CD4-positive, alpha-beta T cell (primary cell): Measurements from ENCODE around the gene RUNDC1. TPM values are rescaled to one million over a fixed set of nuclear protein-coding genes. Genes with fewer than 3 reads are reported as not detected.
A peak's percentile ranks its signal among the peaks of the same experiment; 100 is the strongest.

ENCODE experiments used
- ATAC-seq: fragments of 200-7000 bp; cut with Tn5 transposase; one replicate; pipeline ENCODE4 v1.10.0; 2022; ENCODE audit warnings: mild to moderate bottlenecking; ENCODE audit not compliant: poor library complexity
- CTCF ChIA-PET: fragments of 350-600 bp; sonication (Branson Sonifier 250); formaldehyde crosslinking; loops from one replicate; lab custom pipeline; 2021; ENCODE audit warnings: antibody characterized with exemption, inconsistent platforms; lab: Charles Lee
- POLR2A ChIA-PET: fragments of 350-600 bp; sonication (Branson Sonifier 250); formaldehyde crosslinking; loops from one replicate; lab custom pipeline; 2021; ENCODE audit warnings: antibody characterized with exemption, inconsistent platforms; lab: Charles Lee
- DNase-seq, 14 experiments: peaks; one replicate each; pipeline ENCODE4 v3.0.0-alpha.2; 2013 to 2020; ENCODE audit warnings: mixed read lengths in 2 of 14
- H3K27ac ChIP-seq, 2 donors: one replicate each; pipeline versions ENCODE4 v1.5.1 to v1.7.0; 2013; ENCODE audit warnings: low read length in 2 of 2, low read depth in 1 of 2, mild to moderate bottlenecking in 1 of 2
- H3K27me3 ChIP-seq, 2 experiments: 1 replicate in 1 of 2; 2 replicates in 1 of 2; pipeline versions ENCODE4 v1.6.1 to v1.7.0; 2013; ENCODE audit warnings: low read length in 2 of 2, control low read depth in 1 of 2, mild to moderate bottlenecking in 1 of 2, moderate library complexity in 1 of 2; ENCODE audit not compliant: insufficient read depth in 2 of 2, control insufficient read depth in 1 of 2
- H3K36me3 ChIP-seq: one replicate; pipeline ENCODE4 v1.6.1; 2013; ENCODE audit warnings: low read length, control low read depth; ENCODE audit not compliant: insufficient read depth
- H3K4me1 ChIP-seq: one replicate; pipeline ENCODE4 v1.6.1; 2013; ENCODE audit warnings: low read length, control low read depth; ENCODE audit not compliant: insufficient read depth
- H3K4me3 ChIP-seq: one replicate; pipeline ENCODE4 v1.5.1; 2013; ENCODE audit warnings: mild to moderate bottlenecking, low read length, moderate library complexity
- H3K9me3 ChIP-seq, 2 experiments: 1 replicate in 1 of 2; 2 replicates in 1 of 2; pipeline versions ENCODE4 v1.6.1 to v1.7.0; 2013; ENCODE audit warnings: low read length in 2 of 2, mild to moderate bottlenecking in 2 of 2, control low read depth in 1 of 2, moderate library complexity in 1 of 2; ENCODE audit not compliant: control insufficient read depth in 1 of 2, insufficient read depth in 1 of 2
- H3K27ac Mint-ChIP-seq: one replicate; pipeline ENCODE4 v1.8.0; 2020; ENCODE audit warnings: mixed read lengths
- H3K27me3 Mint-ChIP-seq: one replicate; pipeline ENCODE4 v1.8.0; 2021; ENCODE audit warnings: mixed read lengths
- H3K36me3 Mint-ChIP-seq: one replicate; pipeline ENCODE4 v1.8.0; 2021; ENCODE audit warnings: low read depth, mixed read lengths
- H3K4me1 Mint-ChIP-seq: one replicate; pipeline ENCODE4 v1.8.0; 2021; ENCODE audit warnings: low read depth, mixed read lengths
- H3K4me3 Mint-ChIP-seq: one replicate; pipeline ENCODE4 v1.8.0; 2020; ENCODE audit warnings: mild to moderate bottlenecking, mixed read lengths
- H3K9me3 Mint-ChIP-seq: one replicate; pipeline ENCODE4 v1.8.0; 2020; ENCODE audit warnings: mixed read lengths
- intact Hi-C, 2 experiments: fragments of 100-400 bp; cut with DNase I in 1 of 2; cut with micrococcal nuclease in 1 of 2; formaldehyde crosslinking; loops; one replicate each; pipeline versions ENCODE4 v1.15.1 to v1.9.0; 2023 to 2025; cut with DNase I, micrococcal nuclease
- total RNA-seq, 174 experiments: library from RNA in 2 of 174; stranded (reverse) in 2 of 174; gene quantifications; one replicate each; pipeline ENCODE4 v1.2.3 and lab custom pipeline; 2021 to 2026
- TF ChIP-seq, protein P1 (sequence below): fragments of 200-600 bp; IDR thresholded peaks from one replicate; pipeline ENCODE4 v1.8.0; 2022; ENCODE audit warnings: antibody characterized with exemption, mild to moderate bottlenecking

RUNDC1 gene
- total RNA-seq, 2 experiments from 2014 or later = 11.6 to 11.7 TPM

DNA sequence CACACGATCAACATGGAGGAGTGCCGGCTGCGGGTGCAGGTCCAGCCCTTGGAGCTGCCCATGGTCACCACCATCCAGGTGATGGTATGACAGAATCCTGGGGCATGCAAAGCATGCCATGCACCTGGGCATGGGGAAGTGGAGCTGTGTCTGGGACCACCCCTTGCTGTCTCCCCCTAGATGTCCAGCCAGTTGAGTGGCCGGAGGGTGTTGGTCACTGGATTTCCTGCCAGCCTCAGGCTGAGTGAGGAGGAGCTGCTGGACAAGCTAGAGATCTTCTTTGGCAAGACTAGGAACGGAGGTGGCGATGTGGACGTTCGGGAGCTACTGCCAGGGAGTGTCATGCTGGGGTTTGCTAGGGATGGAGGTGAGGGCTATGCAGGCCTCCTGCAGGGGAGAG lies 32.9 kb downstream of the RUNDC1 start:
- TF ChIP-seq, protein P1, sequence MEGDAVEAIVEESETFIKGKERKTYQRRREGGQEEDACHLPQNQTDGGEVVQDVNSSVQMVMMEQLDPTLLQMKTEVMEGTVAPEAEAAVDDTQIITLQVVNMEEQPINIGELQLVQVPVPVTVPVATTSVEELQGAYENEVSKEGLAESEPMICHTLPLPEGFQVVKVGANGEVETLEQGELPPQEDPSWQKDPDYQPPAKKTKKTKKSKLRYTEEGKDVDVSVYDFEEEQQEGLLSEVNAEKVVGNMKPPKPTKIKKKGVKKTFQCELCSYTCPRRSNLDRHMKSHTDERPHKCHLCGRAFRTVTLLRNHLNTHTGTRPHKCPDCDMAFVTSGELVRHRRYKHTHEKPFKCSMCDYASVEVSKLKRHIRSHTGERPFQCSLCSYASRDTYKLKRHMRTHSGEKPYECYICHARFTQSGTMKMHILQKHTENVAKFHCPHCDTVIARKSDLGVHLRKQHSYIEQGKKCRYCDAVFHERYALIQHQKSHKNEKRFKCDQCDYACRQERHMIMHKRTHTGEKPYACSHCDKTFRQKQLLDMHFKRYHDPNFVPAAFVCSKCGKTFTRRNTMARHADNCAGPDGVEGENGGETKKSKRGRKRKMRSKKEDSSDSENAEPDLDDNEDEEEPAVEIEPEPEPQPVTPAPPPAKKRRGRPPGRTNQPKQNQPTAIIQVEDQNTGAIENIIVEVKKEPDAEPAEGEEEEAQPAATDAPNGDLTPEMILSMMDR = no peak
- DNase-seq = no peak
- peaks cover 13% of the 10 kb centered on the region for H3K4me1 ChIP-seq
- intact Hi-C loops = no loop called here
- CTCF ChIA-PET = no interaction called here
- H3K36me3 Mint-ChIP-seq = peaks cover 48% of the 10 kb centered on the region
- H3K9me3 ChIP-seq = no peaks in the 10 kb centered on the region
- no peak overlapping the region for H3K27ac Mint-ChIP-seq
- ATAC-seq = no peak
- H3K4me1 Mint-ChIP-seq = peaks cover 22% of the 10 kb centered on the region
- no peak overlapping the region for H3K4me3 ChIP-seq
- POLR2A ChIA-PET = interaction anchor here (1.0 to 3.8 kb wide), 4 partner anchors 11 to 355 kb away, joined by 3 to 15 read pairs (median 4); partner anchors contain the start of genes RND2 and RPL27
- no peak overlapping the region for H3K4me3 Mint-ChIP-seq
- no peaks in the 10 kb centered on the region for H3K9me3 Mint-ChIP-seq
- no peaks in the 10 kb centered on the region for H3K27me3 ChIP-seq
- H3K36me3 ChIP-seq = peaks cover 38% of the 10 kb centered on the region
- no peaks in the 10 kb centered on the region for H3K27me3 Mint-ChIP-seq
- no peak overlapping the region for H3K27ac ChIP-seq

DNA sequence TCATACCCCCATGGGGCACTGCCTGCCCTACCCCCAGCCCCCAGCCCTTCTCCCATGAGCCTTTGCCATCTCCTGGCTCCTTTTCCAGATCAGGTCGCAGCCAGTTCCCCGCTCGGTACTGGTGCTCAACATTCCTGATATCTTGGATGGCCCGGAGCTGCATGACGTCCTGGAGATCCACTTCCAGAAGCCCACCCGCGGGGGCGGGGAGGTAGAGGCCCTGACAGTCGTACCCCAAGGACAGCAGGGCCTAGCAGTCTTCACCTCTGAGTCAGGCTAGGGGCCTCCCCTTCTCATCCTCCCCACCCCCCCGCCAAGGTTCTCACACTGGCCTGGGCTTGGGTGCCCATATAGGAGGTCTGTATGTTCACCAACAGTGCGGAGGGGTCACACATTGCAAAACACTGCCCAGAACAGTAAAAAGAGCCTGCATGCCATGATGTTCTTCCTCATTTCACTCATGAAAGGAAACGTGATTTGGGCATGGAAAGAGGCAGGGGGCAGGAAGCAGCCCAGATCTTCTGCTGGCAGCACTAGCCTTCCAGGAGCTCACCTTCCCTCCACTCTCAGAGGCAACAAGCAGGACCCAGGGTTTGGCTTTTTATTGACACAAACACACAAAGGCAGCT lies 33.8 kb downstream of the RUNDC1 start:
- Mint-ChIP-seq H3K27me3 (no peaks in the 10 kb centered on the region), H3K9me3 (no peaks in the 10 kb centered on the region), H3K36me3 (peaks cover 48% of the 10 kb centered on the region), H3K27ac (no peak overlapping the region), H3K4me1 (peaks cover 30% of the 10 kb centered on the region), H3K4me3 (no peak overlapping the region)
- Histone ChIP-seq H3K27ac (no peak overlapping the region), H3K4me3 (no peak overlapping the region), H3K9me3 (no peaks in the 10 kb centered on the region), H3K36me3 (peaks cover 37% of the 10 kb centered on the region), H3K4me1 (peaks cover 8% of the 10 kb centered on the region), H3K27me3 (no peaks in the 10 kb centered on the region)
- POLR2A ChIA-PET = interaction anchor here (1.0 to 3.8 kb wide), 2 partner anchors 16 kb away, joined by 3 to 15 read pairs; partner anchors contain the start of gene RPL27
- TF ChIP-seq, protein P1 = no peak
- CTCF ChIA-PET = no interaction called here
- ATAC-seq (no peak), DNase-seq (no peak)
- intact Hi-C loops = no loop called here

DNA sequence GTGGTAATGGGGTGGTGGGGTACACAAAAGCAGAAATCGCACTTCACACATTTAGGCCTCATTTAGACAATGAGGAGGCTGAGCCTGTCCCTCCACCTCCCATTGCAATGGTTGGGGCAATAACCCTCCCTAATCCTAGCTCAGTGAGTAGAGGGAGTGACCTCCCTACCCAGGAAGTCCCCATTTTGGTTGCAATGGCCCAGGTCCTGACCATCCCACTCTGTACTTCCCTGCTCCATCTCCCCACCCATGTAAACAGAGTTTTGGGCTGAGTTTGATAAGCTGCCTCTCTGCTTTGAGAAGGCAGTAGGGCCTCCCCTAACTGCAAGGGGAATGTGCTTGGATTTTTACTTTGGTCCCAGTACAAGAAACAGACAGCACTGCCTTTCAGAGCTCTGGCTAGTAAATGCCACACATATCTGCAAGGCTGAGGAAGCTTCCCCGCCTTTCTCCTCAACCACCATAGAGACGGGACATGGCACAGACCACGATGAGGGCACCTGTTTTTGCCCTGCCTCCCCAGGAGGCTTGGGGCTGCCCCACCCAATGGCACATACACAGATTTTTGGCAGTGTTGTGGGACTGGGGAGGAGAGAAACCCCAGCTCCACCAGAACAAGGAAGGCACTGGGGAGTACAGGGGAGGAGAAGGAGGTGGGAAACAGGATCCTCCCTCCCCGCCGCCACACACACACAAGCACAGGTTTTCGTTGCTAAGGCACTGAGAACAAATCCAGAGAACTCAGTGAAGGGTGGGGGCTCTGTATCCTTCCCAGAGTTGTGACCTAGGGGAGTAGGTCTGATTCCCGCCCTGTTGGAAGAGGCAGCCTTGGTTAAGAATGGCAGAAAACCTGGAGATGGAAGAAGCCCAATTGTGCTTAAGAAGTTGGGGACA lies 34.5 kb downstream of the RUNDC1 start:
- H3K27ac ChIP-seq = no peak overlapping the region
- Mint-ChIP-seq H3K9me3 (no peaks in the 10 kb centered on the region), H3K36me3 (peaks cover 48% of the 10 kb centered on the region), H3K27me3 (no peaks in the 10 kb centered on the region), H3K4me1 (peaks cover 38% of the 10 kb centered on the region), H3K27ac (peak overlapping the region; percentile 49), H3K4me3 (no peak overlapping the region)
- H3K9me3 ChIP-seq = no peaks in the 10 kb centered on the region
- CTCF ChIA-PET = no interaction called here
- H3K4me1 ChIP-seq = peaks cover 13% of the 10 kb centered on the region
- DNase-seq (no peak), ATAC-seq (no peak)
- H3K4me3 ChIP-seq = no peak overlapping the region
- H3K36me3 ChIP-seq = peaks cover 37% of the 10 kb centered on the region
- POLR2A ChIA-PET = interaction anchor here (1.0 kb wide), 1 partner anchor 17 kb away, joined by 3 read pairs; no protein-coding TSS in a partner anchor
- intact Hi-C loops = no loop called here
- TF ChIP-seq, protein P1 = no peak
- H3K27me3 ChIP-seq = no peaks in the 10 kb centered on the region
